HepG2 (cell line): ENCODE measurements around the gene DSC3. TPM values are rescaled to one million over a fixed set of nuclear protein-coding genes. Genes with fewer than 3 reads are reported as not detected.

Source experiments
- ATAC-seq: fragments of 200-7000 bp; cut with Tn5 transposase; 3 replicates; pipeline ENCODE4 v1.9.1; 2020; ENCODE audit warnings: mild to moderate bottlenecking, moderate library complexity
- BruUV-seq: library from RNA; stranded (reverse); fragments of 400-500 nt; replicated peaks from 2 replicates; lab custom pipeline; 2021; lab: Mats Ljungman, UMichigan
- CTCF ChIA-PET: fragments of 300-600 bp; formaldehyde crosslinking; extraction: SDS; loops from one replicate; lab custom pipeline; 2021; ENCODE audit warnings: low total read pairs, inconsistent platforms, low intra/inter-chr PET ratio; lab: Yijun Ruan, JAX
- POLR2A ChIA-PET: fragments of 350-600 bp; sonication (Branson Sonifier 250); formaldehyde crosslinking; loops from one replicate; lab custom pipeline; 2020; ENCODE audit warnings: antibody characterized with exemption, inconsistent platforms; lab: Yijun Ruan, JAX
- DNase-seq: peaks from one replicate; pipeline ENCODE4 v3.0.0-alpha.2; 2015; ENCODE audit warnings: low spot score
- FAIRE-seq: peaks from 3 replicates; lab custom pipeline; 2011; peaks lifted over from hg19 to GRCh38; lab: Jason Lieb, UNC
- H2AFZ ChIP-seq: one replicate; pipeline ENCODE4 v1.6.1; 2011; ENCODE audit warnings: low read length, inconsistent platforms
- H3K27ac ChIP-seq: fragments of 300-600 bp; 3 replicates; pipeline ENCODE4 v1.8.0; 2011; ENCODE audit warnings: mixed run types, mild to moderate bottlenecking, mixed read lengths, low read length, inconsistent platforms; ENCODE audit not compliant: insufficient read depth; ENCODE audit errors: extremely low read length
- H3K27me3 ChIP-seq, 2 experiments: fragments of 200-600 bp in 1 of 2; 2 replicates in 1 of 2; 3 replicates in 1 of 2; pipeline versions ENCODE4 v1.6.0 to v1.8.0; 2011; ENCODE audit warnings: low read length in 2 of 2, mild to moderate bottlenecking in 2 of 2, moderate library complexity in 2 of 2, inconsistent platforms in 1 of 2; ENCODE audit not compliant: insufficient read depth in 2 of 2, control insufficient read depth in 1 of 2
- H3K36me3 ChIP-seq, 2 experiments: fragments of 200-600 bp in 1 of 2; replicated peaks in 1 of 2; 2 replicates in 1 of 2; 3 replicates in 1 of 2; pipeline versions ENCODE4 v1.5.1 to v1.8.0; 2011; ENCODE audit warnings: low read length in 2 of 2, inconsistent platforms in 1 of 2; ENCODE audit not compliant: insufficient read depth in 2 of 2, control insufficient read depth in 1 of 2
- H3K4me1 ChIP-seq: 2 replicates; pipeline ENCODE4 v1.5.1; 2012; ENCODE audit warnings: low read length, inconsistent platforms; ENCODE audit not compliant: insufficient read depth
- H3K4me2 ChIP-seq: 2 replicates; pipeline ENCODE4 v1.6.0; 2011; ENCODE audit warnings: low read depth, low read length, inconsistent platforms
- H3K4me3 ChIP-seq, 3 experiments: fragments of 200-600 bp in 1 of 3; sonication (generic), shearing (Covaris generic) in 1 of 3; replicated peaks in 1 of 3; 2 replicates each; pipeline ENCODE4 v1.5.1; 2011 to 2016; ENCODE audit warnings: low read length in 3 of 3, inconsistent platforms in 2 of 3, low read depth in 2 of 3, mild to moderate bottlenecking in 2 of 3, control low read depth in 1 of 3, mixed read lengths in 1 of 3; ENCODE audit not compliant: insufficient read depth in 1 of 3
- H3K79me2 ChIP-seq: one replicate; pipeline ENCODE4 v1.6.1; 2011; ENCODE audit warnings: low read length, inconsistent platforms; ENCODE audit not compliant: insufficient read depth
- H3K9ac ChIP-seq: 2 replicates; pipeline ENCODE4 v1.6.0; 2011; ENCODE audit warnings: mild to moderate bottlenecking, low read depth, low read length, inconsistent platforms; ENCODE audit not compliant: insufficient read depth
- H3K9me3 ChIP-seq: 2 replicates; pipeline ENCODE4 v1.5.1; 2012; ENCODE audit warnings: mild to moderate bottlenecking, low read length
- H4K20me1 ChIP-seq: 2 replicates; pipeline ENCODE4 v1.6.0; 2011; ENCODE audit warnings: inconsistent platforms, mild to moderate bottlenecking, low read length, moderate library complexity; ENCODE audit not compliant: insufficient read depth
- ATF7 ChIP-seq, 2 experiments: fragments of 450-650 bp in 1 of 2; sonication (generic) in 1 of 2; formaldehyde crosslinking in 1 of 2; IDR thresholded peaks; 2 replicates each; pipeline versions ENCODE4 v1.4.0 to v1.6.1; 2016 to 2020; ENCODE audit warnings: antibody characterized with exemption in 1 of 2, mild to moderate bottlenecking in 1 of 2, missing genetic modification reagents in 1 of 2
- KAT7 ChIP-seq: IDR thresholded peaks from 2 replicates; pipeline ENCODE4 v1.6.1; 2018; ENCODE audit warnings: borderline replicate concordance, missing compliant biosample characterization
- MEIS1 ChIP-seq: sonication (generic); formaldehyde crosslinking; IDR thresholded peaks from 2 replicates; pipeline ENCODE4 v1.9.0; 2021; ENCODE audit warnings: mild to moderate bottlenecking, missing genetic modification reagents, moderate library complexity, borderline replicate concordance
- ZNF737 ChIP-seq: sonication (generic); formaldehyde crosslinking; IDR thresholded peaks from 2 replicates; pipeline ENCODE4 v1.5.0; 2020; ENCODE audit warnings: missing genetic modification reagents, mild to moderate bottlenecking, borderline replicate concordance
- ZNF780A ChIP-seq: sonication (generic); formaldehyde crosslinking; IDR thresholded peaks from 2 replicates; pipeline ENCODE4 v1.8.0; 2022; ENCODE audit warnings: mild to moderate bottlenecking, missing genetic modification reagents, moderate library complexity
- WGBS: methylation state at CpG from one replicate; pipeline ENCODE4 v1.1.6; 2017; ENCODE audit warnings: low lambda C conversion rate; 5-methylcytosine and 5-hydroxymethylcytosine counted together
- in situ Hi-C: cut with HindIII; loops from 2 replicates; pipeline ENCODE4 v1.10.0; 2017; ENCODE audit warnings: low pct_unique_long_range_greater_than_20kb; ENCODE audit not compliant: extremely low pct_ligation_motif_present
- intact Hi-C: fragments of 100-400 bp; cut with micrococcal nuclease; formaldehyde crosslinking; loops from one replicate; pipeline ENCODE4 v1.10.0; 2022; ENCODE audit not compliant: unreplicated experiment
- polyA plus RNA-seq, 8 experiments: library from polyadenylated mRNA; depleted of rRNA in 3 of 8; stranded (reverse) in 7 of 8; unstranded in 1 of 8; fragments of >200 nt; fragmentation: Illumina TruSeq in 4 of 8; extraction: Trizol in 4 of 8; gene quantifications; 2 replicates each; pipeline versions ENCODE4 v1.2.1 to v1.2.3, GENCODE V29; 2011 to 2016; ENCODE audit warnings: low read depth in 4 of 8, missing spikeins in 1 of 8, mixed read lengths in 1 of 8; ENCODE audit not compliant: insufficient read depth in 1 of 8
- total RNA-seq, 5 experiments: library from RNA; depleted of rRNA; stranded (reverse); fragments of >200 nt; fragmentation: Illumina TruSeq; extraction: Trizol; gene quantifications; 2 replicates each; pipeline ENCODE4 v1.2.3, GENCODE V29; 2016; ENCODE audit warnings: low read depth in 1 of 5
- TF ChIP-seq, protein P1 (sequence below): sonication (generic); formaldehyde crosslinking; IDR thresholded peaks from 2 replicates; pipeline ENCODE4 v1.5.0; 2020; ENCODE audit warnings: missing genetic modification reagents
- TF ChIP-seq, protein P2 (sequence below): sonication (generic); formaldehyde crosslinking; IDR thresholded peaks from 2 replicates; pipeline ENCODE4 v1.5.0; 2020; ENCODE audit warnings: missing genetic modification reagents
- TF ChIP-seq, protein P3 (sequence below): sonication (generic); formaldehyde crosslinking; IDR thresholded peaks from 2 replicates; pipeline ENCODE4 v1.4.0; 2020; ENCODE audit warnings: mild to moderate bottlenecking, missing genetic modification reagents

The DSC3 gene
- total and polyA plus RNA-seq, 2 of the 13 experiments (the other 11 are each of a cell fraction or from before 2014, with no cell fraction given): 0.05 to 0.38 TPM

DNA sequence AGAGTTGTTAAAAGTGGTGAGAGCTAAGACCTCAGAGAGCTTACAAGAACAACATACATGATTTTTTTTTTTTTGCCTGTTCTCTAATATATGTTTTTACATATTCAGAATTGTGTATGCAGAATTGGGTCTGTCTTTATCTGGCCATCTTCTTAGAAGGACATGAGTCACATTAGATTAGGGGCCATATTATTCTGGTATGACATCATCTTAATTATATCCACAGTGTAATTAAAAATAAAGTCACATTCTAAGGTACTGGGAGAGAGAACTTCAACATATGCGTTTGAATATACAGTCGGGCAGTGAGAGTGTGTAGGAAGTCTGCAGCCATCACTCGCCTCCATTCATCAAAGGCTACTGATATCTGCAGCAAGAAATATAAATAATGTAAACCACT, 88.3 kb downstream of the DSC3 start:
- WGBS: 6% methylated on average over 3 of the region's 3 CpGs
- Histone ChIP-seq H3K9ac (no peak overlapping the region), H3K36me3 (no peaks in the 10 kb centered on the region), H3K4me2 (no peak overlapping the region), H3K27me3 (peaks cover 0 to 5% of the 10 kb centered on the region in 2 experiments; a peak in 2 of 5 replicates), H4K20me1 (no peaks in the 10 kb centered on the region), H3K79me2 (no peaks in the 10 kb centered on the region), H3K4me1 (no peaks in the 10 kb centered on the region), H3K4me3 (no peak overlapping the region), H3K9me3 (no peaks in the 10 kb centered on the region), H3K27ac (no peak overlapping the region), H2AFZ (no peak overlapping the region)
- DNase-seq: no peak
- no peak for ATAC-seq
- TF ChIP-seq ATF7 (IDR thresholded peaks at IDR 0.05) (peak; percentile 83), ATF7 (CRISPR knock-in tag; IDR thresholded peaks at IDR 0.05) (no peak), KAT7 (CRISPR knock-in tag) (no peak), ZNF737 (no peak)
- TF ChIP-seq, protein P1, sequence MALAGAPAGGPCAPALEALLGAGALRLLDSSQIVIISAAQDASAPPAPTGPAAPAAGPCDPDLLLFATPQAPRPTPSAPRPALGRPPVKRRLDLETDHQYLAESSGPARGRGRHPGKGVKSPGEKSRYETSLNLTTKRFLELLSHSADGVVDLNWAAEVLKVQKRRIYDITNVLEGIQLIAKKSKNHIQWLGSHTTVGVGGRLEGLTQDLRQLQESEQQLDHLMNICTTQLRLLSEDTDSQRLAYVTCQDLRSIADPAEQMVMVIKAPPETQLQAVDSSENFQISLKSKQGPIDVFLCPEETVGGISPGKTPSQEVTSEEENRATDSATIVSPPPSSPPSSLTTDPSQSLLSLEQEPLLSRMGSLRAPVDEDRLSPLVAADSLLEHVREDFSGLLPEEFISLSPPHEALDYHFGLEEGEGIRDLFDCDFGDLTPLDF: no peak
- intact Hi-C loops: no loop called here
- in situ Hi-C loops: no loop called here
- CTCF ChIA-PET: no interaction called here
- no peak for FAIRE-seq
- BruUV-seq: no TSS peak
- POLR2A ChIA-PET: no interaction called here

DNA sequence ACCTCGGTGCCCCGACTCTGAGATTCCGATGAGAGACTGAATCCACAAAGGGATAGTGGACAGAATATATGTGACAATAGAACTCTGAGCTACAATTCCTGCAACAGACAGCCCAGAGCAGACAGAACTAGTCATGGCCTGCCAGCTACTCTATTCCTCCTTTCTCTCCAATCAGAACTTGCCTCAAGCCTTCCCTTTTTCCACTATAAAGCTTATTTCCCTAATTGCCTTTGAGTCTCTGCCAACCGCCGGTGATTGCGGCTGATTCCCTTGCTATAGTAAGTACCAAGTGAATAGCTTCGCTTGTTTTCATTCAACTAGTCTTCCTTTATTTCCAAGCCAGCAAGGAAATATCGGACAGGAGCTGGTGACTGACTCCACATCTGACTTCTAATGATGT, 96.8 kb downstream of the DSC3 start:
- BruUV-seq: no TSS peak
- TF ChIP-seq, protein P2, sequence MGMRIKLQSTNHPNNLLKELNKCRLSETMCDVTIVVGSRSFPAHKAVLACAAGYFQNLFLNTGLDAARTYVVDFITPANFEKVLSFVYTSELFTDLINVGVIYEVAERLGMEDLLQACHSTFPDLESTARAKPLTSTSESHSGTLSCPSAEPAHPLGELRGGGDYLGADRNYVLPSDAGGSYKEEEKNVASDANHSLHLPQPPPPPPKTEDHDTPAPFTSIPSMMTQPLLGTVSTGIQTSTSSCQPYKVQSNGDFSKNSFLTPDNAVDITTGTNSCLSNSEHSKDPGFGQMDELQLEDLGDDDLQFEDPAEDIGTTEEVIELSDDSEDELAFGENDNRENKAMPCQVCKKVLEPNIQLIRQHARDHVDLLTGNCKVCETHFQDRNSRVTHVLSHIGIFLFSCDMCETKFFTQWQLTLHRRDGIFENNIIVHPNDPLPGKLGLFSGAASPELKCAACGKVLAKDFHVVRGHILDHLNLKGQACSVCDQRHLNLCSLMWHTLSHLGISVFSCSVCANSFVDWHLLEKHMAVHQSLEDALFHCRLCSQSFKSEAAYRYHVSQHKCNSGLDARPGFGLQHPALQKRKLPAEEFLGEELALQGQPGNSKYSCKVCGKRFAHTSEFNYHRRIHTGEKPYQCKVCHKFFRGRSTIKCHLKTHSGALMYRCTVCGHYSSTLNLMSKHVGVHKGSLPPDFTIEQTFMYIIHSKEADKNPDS: no peak
- TF ChIP-seq ZNF780A (no peak), MEIS1 (CRISPR knock-in tag) (no peak)
- TF ChIP-seq, protein P3, sequence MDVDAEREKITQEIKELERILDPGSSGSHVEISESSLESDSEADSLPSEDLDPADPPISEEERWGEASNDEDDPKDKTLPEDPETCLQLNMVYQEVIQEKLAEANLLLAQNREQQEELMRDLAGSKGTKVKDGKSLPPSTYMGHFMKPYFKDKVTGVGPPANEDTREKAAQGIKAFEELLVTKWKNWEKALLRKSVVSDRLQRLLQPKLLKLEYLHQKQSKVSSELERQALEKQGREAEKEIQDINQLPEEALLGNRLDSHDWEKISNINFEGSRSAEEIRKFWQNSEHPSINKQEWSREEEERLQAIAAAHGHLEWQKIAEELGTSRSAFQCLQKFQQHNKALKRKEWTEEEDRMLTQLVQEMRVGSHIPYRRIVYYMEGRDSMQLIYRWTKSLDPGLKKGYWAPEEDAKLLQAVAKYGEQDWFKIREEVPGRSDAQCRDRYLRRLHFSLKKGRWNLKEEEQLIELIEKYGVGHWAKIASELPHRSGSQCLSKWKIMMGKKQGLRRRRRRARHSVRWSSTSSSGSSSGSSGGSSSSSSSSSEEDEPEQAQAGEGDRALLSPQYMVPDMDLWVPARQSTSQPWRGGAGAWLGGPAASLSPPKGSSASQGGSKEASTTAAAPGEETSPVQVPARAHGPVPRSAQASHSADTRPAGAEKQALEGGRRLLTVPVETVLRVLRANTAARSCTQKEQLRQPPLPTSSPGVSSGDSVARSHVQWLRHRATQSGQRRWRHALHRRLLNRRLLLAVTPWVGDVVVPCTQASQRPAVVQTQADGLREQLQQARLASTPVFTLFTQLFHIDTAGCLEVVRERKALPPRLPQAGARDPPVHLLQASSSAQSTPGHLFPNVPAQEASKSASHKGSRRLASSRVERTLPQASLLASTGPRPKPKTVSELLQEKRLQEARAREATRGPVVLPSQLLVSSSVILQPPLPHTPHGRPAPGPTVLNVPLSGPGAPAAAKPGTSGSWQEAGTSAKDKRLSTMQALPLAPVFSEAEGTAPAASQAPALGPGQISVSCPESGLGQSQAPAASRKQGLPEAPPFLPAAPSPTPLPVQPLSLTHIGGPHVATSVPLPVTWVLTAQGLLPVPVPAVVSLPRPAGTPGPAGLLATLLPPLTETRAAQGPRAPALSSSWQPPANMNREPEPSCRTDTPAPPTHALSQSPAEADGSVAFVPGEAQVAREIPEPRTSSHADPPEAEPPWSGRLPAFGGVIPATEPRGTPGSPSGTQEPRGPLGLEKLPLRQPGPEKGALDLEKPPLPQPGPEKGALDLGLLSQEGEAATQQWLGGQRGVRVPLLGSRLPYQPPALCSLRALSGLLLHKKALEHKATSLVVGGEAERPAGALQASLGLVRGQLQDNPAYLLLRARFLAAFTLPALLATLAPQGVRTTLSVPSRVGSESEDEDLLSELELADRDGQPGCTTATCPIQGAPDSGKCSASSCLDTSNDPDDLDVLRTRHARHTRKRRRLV: no peak
- Histone ChIP-seq H3K27me3 (no peaks in the 10 kb centered on the region), H3K4me1 (no peaks in the 10 kb centered on the region), H3K36me3 (no peaks in the 10 kb centered on the region), H3K9ac (no peak overlapping the region), H3K4me2 (no peak overlapping the region), H3K9me3 (peaks cover 15% of the 10 kb centered on the region; the same call in 1 of the 2 replicates), H3K79me2 (no peaks in the 10 kb centered on the region), H3K4me3 (no peak overlapping the region), H2AFZ (no peak overlapping the region), H3K27ac (no peak overlapping the region), H4K20me1 (no peaks in the 10 kb centered on the region)
- ChIA-PET POLR2A (no interaction called here), CTCF (no interaction called here)
- no peak for FAIRE-seq
- no peak for DNase-seq
- in situ Hi-C loops (no loop called here), intact Hi-C loops (no loop called here)
- no peak for ATAC-seq
- 47% methylated on average over 8 of the region's 8 CpGs for WGBS
